Stimulated activated CD8-positive, alpha-beta memory T cell treated with anti-CD3 and anti-CD28 coated beads, Interleukin-4, amount 100 ng/mL, for 24 hours (primary cell): Measurements from ENCODE around the gene ARL15.

Experiments
- DNase-seq: peaks from one replicate; pipeline ENCODE4 v3.0.0-alpha.2; 2020; ENCODE audit warnings: low read depth

The ARL15 gene

DNA sequence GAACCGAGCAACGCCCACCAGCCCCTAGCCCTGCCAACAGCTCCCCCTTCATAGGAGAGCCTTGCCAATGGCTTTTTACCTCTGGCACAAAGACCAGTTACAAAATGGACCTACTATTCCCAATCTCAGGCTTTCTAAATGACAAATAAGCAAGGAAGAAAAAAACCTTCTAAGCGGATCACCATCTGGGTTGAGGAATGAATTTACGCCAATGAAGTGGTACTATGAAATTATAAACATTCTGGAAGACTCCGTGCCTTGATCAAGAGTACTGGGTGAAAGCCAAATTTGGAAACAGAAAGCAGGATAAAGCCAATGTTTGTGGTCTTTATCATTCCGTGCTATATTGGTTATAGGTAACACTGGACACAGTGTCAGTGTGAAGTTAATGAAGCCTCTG, 378.0 kb downstream of the ARL15 start:
- no peak for DNase-seq

DNA sequence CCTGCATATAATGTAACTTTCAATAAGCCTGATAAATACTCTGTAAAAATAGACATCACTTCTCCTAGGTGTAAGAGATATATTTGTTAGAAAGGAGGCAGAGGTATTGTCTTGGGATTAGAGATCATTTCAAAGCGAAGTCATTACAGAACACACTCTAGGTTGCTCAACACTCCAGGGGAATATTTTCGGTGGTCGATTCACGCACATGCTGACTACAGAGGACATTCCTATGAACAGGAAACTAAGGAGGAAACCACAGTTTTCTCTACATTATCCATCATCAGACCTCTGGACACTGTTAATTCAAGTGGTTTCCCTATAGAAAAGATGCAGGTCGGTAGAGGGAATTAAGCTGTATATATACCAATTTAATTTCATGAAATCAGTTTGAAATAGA, 379.9 kb downstream of the ARL15 start:
- no peak for DNase-seq

DNA sequence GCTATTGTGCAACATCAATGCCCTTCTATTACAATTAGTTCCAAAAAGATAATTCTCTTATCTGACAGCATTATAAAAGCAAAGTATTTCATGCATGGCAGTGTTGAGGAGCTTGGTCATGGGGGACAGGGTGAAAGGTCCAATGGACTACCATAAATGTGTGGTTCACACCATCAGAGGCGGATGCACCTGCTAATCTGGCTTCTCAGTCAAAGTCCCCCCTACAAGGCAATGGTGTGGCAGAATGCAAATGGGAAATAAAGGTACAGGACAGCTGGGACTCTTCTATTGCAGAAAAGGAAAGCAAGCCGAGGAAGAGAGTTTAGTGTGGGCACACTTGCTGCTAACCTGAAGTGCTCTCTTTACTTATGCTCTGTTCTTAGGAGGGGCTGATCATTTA, 380.8 kb downstream of the ARL15 start:
- DNase-seq = no peak

DNA sequence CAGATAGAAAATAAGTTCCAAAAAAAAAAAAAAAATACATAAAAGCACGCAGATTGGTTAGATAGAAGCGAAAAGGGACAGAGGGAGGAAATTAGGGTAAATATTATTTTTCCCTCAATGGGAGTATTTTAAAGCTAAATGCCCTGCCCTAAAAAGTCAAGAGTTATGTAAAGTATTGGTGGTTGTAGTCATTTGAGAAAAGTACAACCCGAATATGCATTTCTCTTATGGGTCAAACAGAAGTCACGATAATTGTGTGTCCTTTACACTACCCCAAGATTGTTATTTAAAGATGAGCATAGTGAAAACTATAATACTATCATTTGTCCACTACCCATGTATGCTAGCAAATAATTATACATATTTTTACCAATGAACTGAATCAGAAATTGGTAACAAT, 381.2 kb downstream of the ARL15 start:
- DNase-seq = no peak

DNA sequence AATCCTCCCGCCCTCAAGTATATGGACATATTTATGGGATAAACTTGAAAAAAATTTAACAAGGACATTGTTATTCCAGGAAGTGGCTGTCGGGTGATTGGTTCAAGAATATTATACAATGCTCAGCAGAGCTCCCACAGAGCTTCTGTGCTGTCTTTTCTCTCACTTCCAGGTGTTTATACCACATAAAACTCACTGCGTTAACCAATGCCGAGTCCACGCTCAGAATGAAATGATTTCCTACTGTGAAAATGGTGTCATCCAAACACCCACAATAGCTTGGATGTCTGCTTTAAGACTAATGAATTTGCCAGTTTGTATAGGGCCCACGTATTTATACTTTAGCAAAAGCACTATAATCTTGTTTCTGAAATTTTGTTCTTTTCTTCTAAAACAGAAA, 381.7 kb downstream of the ARL15 start:
- no peak for DNase-seq

DNA sequence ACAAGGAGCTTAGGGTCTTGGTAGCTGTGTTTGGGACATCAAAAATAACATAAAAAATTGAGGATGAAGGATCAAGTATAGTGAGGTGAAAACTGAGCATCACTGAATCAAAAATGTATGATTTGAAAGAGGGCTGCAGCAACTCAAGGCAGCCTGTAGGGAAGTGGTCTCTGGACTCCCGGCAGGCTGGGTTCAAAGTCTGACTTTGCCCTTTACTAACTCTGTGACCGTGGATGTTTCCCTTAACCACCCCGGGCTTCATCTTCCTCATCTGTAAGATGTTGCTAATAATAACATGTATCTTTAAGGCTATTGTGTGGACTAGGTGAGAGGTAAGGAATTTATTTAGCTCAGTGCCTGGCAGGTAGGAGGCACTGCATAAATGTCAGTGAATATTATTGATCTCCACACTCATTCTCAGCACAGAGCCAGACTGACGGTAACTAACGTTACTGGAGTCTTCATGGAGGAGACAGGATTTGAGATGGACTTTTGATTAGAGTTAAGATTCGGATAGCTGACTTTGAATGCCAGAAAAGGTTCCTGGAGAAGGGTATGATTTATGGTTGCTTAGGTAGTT, 382.6 kb downstream of the ARL15 start:
- DNase-seq = no peak

DNA sequence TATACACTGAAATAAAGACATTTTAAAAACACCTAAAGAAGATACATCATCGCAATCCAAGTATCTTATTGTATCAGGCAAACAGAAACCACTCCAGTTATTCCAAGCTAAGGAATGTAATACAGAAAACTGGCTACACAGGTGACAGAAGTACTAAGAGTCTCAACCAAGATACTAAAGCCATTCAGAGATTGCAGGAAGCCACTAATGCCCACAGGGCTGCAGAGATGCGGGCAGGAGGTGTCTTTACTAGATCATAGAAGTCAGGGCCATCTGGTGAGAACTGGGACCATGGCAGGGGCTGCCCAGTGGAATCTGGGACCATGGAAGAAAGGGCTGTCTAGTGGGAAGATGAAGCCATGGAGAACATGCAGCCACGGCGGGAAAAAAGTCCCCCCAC, 384.3 kb downstream of the ARL15 start:
- DNase-seq = no peak

DNA sequence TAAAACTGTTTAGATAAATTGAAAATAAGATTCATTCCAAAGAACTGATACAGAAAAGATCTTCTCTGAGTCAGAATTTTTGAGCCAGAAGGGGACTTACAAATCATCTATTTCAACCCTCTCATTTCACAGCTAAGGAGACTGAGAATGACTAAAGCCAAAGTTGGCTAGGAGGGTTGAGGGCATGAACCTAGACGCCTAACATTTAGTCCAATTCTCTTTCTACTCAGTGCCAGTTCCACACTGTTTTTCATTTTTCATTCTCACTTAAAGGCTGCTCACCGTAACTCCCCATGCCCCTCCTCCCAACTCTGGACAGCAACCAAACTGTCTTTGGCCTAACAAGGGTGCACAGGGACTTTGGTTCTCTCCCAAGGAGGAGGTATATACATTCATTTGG, 386.0 kb downstream of the ARL15 start:
- no peak for DNase-seq

DNA sequence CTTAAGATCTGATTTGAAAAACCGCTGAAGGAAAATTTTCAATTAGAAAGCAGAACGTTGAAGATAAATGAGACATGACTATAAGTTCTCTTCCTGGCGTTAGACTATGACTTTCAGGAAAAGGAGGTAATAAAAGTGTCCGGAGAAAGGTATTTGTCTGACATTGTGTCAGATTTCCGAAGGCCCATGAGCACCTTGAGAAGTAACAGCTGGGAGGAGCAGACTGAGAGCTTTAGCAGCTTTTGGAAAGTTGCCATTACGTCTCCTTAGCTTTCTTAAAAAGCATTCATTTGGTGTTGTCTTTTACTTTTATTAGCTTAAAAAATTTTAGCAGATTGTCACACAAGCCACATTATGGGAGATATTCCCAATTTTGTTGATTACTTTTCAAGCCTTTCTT, 386.4 kb downstream of the ARL15 start:
- no peak for DNase-seq

DNA sequence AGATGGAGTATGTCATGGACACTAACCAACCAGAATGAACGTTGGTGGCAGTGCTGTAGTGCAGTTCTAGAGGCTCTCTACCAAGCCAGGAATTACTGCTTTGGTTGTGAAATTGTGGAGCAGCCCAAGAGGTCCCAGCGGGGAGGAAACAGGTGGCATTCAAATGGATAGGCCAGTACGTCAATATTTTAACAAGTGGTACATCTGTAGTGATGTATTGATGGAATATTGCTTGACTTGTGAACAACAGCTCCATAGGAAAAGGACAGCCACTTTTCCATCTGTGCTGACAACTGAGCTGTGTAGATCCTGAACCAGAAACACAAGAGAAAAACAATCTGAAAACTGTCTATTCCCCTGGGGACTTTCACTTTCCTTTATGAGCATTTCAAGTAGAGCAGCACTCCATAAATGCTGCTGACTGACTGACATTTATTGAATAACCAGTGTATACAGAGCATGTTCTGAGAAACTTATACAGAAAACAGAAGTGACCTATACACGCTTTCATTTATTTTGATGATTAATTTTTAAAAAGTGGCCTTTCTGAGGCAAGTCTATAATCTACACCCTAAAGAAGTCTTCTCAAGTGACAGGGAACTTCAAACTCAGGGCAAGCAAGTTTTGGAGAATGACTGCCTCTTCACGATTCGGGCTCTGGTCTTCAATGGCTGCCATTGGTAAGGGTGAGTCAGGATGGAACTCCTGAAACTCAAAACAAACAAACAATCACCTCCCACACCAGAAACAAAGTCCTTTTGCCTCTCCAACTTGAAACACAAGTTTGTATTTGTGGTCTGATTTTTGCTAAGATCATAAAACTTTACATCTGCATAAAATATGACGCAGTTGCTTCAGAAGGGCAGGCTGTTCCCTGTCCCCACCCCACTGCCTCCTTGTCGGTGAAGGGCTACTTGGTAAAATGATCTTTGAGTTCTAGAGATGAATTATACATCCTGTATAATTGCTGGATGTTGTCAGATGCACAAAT, 387.6 kb downstream of the ARL15 start:
- DNase-seq = no peak

DNA sequence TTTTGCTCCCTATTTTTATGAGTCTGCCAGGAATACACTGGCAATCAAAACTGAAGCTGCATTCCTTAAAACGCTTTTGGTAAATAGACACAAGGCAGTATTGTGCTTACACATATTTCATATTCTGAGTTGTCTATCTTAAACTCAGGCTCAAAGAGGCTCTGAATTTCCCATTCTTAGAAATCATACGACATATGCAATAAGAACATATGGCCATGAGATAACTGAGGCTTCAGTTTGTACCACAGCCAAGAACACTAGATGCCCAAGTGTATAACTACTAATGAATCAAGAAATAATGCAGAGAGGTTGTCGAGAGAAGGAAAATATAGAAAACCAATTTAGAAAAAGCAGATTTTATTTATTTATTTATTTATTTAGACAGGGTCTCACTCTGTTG, 392.5 kb downstream of the ARL15 start:
- DNase-seq = no peak

DNA sequence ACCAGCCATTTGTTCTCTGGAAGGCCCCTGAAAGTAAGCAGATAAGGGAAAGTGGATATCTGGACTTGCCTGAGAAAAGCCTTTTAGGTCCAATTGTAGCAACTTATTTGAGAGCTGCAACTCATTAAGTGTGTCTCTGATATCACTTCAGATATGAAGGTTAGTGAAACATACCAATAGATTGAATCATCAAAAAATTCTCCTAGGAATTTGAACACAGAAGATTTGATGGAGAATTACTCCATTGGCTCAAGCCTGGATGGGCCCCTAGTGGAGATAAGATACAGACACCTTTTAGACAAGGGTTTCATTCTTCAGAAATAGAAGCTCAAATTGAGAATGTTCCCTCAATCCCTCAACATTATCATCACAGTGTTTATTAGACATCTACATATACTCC, 393.3 kb downstream of the ARL15 start:
- DNase-seq = no peak

DNA sequence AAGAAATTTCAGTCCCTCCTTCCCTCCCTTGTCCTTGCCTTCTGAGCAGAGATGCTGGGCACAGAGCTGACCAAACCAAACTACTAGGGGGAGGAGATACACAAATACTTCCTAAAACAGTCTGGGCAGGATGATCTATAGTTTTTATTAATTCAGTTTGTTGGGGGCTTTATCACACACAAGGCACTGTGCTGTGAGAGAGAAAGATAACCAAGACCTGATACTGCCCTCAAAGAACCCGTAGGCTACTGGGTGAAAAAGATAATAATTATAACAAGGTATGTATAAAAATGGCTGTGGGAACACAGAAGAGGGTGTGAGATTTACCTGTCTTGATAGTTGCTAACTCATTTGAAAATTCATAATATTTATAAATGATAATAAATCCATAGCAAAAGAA, 395.3 kb downstream of the ARL15 start:
- DNase-seq = no peak

DNA sequence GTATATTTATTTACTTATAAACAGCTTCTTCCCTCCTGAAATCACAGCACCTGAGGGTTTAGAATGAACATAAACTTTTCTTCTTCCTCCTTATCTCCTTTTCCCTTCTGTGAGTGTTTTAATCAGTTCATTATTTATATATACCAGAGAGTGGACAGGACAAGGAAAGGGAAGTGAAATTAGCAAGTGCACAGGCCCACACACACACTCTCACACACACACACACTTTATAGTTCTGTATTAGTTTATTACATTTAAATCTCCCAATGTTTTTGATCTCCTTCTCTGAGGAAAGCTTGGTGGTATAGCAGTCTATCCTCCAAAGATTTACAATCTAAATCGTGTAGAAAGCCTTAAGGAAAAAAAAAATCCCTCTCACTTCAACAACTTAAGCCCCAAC, 396.4 kb downstream of the ARL15 start:
- DNase-seq = no peak

DNA sequence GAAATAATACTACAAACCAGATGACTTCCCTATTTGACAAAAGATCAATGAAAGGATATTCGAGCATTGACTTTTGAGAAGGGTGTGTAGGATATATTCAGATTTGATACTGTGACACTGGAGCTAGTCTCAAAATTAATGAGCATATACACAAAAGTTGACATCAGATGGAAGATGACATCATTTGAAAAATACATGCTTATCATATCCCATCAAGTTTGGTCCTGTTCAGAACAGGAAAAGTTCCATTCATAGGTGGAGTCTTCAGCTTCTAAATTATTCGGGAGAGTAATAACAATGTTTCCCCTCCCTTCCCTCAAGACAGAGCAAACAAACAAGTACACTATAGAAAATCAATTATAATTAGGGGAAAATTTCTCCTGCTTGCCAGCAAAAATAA, 401.6 kb downstream of the ARL15 start:
- no peak for DNase-seq

DNA sequence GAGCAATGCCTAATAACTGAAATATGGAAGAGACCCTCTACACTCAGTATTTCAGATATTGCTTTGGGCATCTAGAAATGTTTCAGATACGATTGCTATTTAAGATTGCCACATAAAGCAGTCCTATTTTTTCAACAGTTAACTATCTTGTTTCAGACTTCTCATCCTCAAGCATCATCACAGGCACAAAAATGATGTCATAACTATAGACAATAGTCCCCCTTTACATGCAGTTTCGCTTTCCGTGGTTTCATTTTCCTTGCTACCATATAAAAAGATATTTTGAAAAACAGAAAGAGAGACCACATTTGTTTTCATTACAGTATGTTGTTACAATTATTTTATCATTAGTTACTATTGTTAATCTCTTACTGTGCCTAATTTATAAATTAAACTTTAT, 402.5 kb downstream of the ARL15 start:
- DNase-seq = no peak

DNA sequence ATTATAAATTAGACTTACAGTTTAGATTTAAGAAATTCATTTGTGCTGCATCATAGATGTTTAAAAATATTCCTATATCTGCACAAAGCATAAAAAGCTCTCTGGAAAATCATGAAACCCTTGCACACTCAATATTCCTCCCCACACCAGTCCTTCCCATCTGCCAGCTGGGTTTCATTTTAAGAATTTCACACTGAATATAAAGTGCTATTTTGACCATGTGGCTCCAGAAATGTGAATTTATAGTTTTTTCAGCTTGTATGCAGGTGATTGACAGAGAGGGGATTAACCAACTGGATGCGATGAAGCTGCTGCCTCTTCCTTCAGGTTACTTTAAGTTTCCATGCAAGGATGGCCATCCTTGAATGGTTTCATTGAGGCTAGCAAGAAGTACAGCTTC, 403.6 kb downstream of the ARL15 start:
- DNase-seq = no peak

DNA sequence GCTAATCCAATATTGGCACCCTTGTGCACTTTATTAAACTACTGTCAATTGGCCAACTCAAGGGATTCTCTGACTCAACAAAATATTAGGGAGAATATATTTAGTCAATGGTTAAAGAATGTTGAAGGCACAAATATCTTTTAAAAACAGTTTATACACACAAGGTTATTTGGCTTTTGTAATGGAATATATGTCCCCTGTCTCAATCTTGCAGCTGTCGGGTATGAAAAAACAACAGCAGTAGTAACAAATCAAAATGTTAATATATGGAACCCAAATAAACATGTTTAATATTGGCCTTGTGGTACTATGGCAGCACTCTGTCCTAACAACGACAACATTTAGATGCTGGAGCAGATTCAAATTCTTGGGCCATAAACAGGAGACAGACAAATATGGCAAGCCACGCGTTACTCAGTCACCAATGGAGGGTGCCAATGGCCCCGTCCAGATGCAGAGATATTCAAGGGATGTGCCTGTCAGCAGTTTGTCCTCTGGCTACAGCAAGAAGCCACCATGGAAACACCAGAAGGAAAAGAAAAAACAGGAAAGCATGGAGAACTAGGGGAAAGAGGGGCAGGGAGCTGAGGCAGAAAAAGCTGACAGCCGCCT, 408.0 kb downstream of the ARL15 start:
- no peak for DNase-seq

DNA sequence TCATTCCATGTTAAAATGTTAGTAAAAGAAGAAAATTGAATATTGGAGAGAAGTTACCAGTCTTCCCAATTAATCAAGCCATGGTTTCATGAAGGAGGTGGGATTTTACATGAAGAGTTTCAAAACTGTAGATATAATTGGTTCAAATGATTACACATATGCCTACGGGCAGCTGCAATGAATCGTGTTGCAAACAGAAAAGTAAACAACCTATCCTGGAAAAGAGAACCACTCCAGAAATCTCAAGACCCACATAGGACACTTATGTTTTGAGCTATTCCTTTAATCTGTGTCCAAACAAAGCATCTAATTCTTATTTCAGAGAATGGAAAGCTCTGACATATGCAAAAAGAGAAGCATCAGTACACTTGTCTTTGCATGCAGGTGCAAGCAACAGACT, 409.7 kb downstream of the ARL15 start:
- DNase-seq = no peak

DNA sequence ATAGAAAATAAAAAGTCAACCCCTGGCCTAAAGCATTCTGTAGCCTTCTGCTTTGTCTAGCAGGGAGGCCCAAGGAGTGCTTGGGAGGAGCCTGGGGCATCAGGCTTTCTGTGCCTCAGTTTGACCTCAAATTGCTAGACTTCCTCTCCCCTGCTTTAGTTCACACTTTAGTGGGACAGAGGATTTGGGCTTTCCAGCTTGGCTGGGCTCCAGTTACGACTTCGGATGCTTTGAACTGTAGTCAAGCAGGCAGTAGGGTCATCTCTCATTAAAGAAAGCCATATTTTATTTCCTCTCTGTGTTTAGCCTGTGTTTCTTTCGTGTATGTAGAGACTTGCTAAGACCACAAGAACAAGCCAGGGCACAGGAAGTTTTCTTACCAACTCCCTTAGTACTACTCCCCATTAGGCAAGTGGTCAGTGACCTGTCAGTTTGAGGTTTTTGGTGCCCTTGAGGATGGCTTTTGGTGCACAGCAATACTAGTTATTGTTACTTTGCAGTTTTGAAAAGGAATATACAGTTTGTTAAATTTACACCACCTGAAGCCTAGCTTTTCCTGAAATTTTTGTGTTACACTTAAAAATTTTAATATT, 415.2 kb downstream of the ARL15 start:
- no peak for DNase-seq

DNA sequence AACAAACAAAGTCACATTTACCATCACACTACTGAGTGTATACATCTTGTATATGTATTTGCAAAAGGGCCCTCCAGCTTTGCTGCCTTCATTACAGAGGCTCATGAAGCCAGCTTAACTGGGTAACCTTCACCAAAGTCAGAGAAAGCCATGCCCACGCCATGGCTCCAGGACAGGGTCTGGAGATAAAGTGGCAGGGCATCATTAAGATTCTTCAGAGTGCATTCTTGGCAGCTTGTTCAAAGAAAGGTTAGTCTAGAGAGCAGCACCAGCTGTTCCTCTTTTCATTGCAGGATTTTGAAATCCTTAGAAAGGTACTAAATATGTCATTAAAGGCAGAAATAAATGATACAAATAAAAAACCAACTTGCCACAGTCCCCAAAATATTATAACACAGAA, 416.7 kb downstream of the ARL15 start:
- DNase-seq = no peak

DNA sequence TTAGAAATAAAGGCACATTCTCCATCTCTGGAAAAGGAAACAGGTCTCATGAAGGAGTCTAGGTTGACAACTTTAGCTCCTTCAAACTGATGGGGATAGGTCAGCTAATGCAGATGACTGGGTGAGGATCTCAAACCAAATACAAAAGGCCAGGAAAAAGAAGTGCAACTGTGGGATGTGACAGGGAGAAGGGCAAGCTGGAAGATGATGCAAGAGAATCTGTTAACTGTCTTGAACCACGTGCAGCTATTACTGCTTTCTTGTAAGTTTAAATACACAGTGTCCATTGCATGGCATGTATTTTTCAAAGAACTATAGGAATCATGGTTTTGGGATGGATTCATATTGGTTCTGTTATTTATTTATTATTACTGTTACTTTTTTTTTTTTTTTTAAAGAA, 418.1 kb downstream of the ARL15 start:
- DNase-seq = no peak

DNA sequence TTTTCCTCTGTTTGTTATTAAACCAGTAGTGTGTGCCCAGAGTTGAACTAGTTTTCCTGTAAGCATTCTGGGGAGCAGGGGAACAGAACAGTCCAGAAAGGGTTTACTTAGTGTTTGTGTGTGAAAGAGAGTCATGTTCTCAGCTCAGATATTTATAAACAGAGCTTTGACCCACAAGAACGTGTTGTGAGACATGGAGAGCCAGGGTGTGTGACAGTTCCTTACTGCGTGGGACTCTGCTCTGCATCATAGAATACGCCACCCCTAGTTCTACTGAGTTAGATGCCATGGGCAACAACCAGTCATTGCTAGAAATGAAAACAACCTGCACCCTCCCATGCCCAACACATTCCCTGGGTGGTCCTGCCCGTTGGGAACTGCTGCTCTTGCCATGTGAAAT, 419.2 kb downstream of the ARL15 start:
- no peak for DNase-seq
